DMS79 (cell line): ENCODE measurements around the gene SPATA20.
A peak's percentile ranks its signal among the peaks of the same experiment; 100 is the strongest.

ENCODE experiments used
- DNase-seq: peaks from one replicate; lab custom pipeline; 2025; lab: John Stamatoyannopoulos, UW

The SPATA20 gene

DNA sequence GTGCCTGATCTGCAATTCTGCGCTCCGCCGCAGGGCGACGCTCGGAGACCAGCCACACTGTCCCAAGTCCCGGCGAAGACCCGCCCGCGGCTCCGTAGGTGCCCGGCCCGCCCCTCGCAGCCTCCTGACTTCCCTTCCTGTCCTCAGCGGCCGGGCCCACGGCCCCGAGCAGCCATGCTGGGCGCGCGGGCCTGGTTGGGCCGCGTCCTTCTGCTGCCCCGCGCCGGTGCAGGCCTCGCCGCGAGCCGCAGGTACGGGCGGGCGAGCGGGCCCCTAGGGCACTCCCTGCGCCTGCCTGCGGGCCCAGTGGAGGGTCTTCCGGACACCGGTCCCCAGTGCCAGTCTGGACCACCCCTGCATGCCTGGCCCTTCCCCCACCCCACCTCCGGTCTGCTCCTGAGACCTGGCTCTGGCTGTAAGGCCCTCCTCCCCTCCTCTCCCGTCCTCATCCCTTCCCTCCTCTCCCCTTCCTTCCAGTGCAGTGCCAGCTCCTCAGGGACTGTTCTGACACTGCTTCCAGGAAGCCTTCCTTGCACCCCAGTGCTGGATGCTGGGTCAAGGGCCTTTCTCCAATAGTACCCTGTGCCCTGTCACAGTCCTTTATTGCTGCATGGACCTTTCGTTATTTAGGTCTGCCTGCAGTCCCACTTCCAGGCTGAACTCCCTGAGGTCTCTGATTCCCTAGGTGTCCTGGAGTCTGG lies at the start of gene SPATA20:
Gene SPATA20, plus strand, starts transcription at position 140 of the 701 bp plus-strand sequence. Its CDS starts 35 bp downstream, at position 175.
- DNase-seq, result peak; percentile 73

- DNase-seq, result no peak
Observed at GRCh38 chr17:50498021-50498874, 48.7 kb upstream of the SPATA20 start.

DNA sequence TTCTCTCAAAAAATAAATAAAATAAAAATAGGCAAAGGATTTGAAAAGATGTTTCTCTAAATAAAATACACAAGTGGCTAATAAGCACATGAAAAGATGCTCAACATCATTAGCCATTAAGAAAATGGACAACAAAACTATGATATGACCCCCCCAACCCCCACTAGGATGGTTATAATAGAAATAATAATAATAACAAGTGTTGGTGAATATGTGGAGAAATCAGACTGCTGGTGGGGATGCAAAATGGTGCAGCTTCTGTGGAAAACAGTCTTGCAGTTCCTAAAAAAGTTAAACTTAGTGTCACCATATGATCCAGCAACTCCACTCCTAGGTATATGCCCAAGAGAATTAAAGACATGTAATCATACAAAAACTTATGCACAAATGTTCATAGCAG lies 47.7 kb upstream of the SPATA20 start:
- DNase-seq, result no peak

- no peak for DNase-seq
Observed at GRCh38 chr17:50499721-50500120, 47.3 kb upstream of the SPATA20 start.

DNA sequence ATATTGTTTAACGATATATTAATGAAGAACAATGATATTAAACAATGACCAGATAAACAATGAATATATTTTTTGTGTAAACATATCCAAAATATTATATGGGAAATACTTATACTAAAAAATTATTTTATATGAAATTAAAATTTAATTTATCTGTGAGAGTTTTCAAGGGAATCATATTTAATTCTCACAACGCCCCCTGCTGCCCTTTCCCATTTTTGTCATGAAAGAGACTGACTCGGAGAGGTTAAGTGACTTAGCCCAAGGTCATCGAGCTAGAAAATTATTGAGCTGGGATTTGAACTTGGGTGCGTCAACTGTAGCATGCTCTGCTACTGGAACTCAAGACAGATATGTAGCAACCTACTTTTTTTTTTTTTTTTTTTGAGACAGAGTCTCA lies 45.9 kb upstream of the SPATA20 start:
- no peak for DNase-seq

GRCh38 chr17:50502301-50502990 lies 44.5 kb upstream of the SPATA20 start:
- no peak for DNase-seq

- no peak for DNase-seq
Observed at GRCh38 chr17:50505591-50506130, 41.3 kb upstream of the SPATA20 start.

DNA sequence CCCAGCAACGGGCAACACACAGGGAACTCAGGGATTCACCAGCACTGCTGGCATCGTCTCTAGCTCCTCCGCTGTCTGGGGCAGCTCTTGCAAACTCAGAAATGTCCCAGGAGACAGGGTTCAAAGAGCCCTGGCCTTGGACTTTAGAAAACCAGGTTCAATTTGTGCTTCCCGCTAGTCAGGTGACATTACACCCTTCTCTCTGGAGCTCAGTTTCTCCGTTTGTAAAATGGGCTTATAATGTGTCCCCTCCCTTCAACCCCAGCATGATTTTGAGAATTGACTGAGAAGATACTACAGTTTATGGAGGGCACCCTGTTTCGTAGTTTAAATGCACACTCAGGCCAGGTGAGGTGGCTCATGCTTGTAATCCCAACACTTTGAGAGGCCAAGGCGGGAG lies 40.7 kb upstream of the SPATA20 start:
- no peak for DNase-seq

DNA sequence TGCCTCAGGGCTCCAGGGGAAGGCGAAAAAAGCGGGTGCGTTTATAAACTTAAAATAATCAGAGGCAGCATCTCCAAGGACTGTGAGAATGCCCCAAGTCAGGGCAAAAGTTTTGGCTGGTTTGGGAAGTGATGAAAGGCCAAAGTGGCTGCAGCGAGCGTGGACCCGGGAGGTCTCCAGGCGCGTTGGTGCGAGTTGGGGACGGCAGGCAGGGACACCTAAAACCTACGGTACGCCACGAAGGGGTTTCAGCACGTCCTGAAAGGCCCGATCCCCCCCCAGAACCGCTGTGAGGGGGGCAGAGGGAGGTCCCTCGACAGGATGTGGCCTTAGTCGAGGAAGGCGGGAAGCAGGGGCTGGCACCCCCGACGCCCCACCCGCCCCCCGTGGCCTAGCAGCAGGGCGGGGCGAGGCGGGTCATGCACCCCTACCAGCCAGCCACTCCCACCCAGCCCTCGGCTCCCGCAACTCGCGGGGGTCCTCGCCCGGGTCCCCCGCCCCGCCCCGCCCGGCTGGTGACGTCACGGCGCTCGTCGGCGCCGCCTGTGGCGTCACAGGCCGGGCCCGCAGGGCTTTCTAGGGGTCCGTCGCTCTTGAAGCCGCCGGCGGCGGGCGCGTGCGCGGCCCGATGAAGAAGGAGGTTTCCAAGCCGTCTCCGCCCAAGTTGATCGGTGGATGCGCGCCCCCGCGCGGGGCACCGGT lies 39.0 kb upstream of the SPATA20 start, which contains the start of gene MYCBPAP:
Gene MYCBPAP, plus strand, starts transcription at position 569 of the 702 bp plus-strand sequence. CDS start 236 bp downstream, outside the sequence.
- peak; percentile 33 for DNase-seq

GRCh38 chr17:50508573-50509460 lies 38.2 kb upstream of the SPATA20 start:
- no peak for DNase-seq

- no peak for DNase-seq
Observed at GRCh38 chr17:50511058-50511457, 35.9 kb upstream of the SPATA20 start.

GRCh38 chr17:50513495-50513894 lies 33.5 kb upstream of the SPATA20 start:
- no peak for DNase-seq

DNA sequence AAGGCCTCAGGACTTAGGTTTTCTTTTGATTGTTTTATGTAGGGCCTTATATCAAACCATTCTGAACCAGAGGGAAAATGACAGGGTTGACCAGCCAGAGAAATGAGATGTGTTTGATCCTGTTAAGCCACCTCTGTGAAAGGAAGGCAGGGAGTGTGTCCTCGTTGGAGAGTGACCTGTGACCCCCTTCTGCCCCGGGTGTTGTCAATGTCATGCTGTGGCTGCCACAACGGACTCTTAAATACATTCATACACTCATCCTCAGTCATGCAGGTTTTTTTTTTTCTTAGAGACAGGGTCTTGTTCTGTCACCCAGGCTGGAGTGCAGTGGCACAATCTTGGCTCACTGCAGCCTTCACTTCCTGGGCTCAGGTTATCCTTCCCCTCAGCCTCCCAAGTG lies 32.6 kb upstream of the SPATA20 start:
- DNase-seq, result no peak

DNA sequence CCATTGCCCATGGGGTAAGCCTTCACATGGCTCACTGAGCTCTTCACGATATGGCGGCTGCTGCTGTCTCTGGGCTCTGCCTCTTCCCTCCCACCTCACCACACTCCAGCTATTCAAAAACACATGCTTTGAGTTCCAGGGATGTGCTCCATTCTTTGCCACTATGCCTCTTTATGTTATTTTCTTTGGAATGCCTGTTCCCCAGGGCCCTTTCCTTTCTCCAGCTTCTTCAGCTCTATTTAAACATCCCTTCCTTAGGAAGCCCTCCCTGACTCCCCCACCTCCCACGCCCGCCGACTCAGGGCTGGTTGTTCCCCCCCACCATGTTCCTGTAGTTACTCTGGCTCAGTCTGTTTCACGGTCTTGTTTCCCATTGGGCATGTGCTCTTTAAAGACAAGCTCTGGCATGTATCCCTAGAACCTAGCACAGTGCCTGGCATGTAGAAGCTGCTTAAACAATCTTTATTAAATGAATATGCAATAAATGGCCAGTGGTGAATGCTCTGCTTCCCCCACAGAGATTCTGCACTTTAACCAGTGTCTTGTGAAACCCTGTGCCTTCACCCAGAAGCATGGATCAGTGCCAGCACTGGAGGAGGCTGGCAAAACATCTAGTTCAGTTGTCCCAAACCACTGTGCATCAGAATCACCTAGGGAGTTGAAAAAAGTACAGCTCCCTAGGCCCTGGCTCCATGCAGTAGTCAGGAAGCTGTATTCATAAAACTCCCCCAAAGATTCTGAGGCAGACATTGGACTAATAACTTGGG lies 31.9 kb upstream of the SPATA20 start:
- DNase-seq, result no peak

DNA sequence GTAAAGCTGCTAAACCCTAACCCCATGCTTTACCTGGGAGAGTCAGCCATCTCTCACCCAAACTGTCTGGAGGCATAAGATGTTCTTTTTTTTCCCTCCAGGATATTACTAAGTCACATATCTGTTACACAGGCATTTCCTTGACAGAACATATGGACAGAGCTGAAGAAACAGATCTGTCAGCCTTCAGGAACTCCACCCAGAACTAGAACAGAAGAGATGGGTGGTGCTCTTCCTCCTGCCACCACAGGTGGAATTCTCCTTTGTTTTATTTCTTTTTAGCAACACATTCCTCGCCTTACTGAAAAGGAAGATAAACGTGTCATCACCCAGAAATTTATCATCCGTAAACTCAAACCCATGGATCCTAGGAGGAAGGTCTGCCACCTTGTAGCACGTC lies 30.0 kb upstream of the SPATA20 start:
- no peak for DNase-seq

- DNase-seq, result no peak
Observed at GRCh38 chr17:50517504-50518383, 29.2 kb upstream of the SPATA20 start.

- DNase-seq, result no peak
Observed at GRCh38 chr17:50518384-50519023, 28.5 kb upstream of the SPATA20 start.

DNA sequence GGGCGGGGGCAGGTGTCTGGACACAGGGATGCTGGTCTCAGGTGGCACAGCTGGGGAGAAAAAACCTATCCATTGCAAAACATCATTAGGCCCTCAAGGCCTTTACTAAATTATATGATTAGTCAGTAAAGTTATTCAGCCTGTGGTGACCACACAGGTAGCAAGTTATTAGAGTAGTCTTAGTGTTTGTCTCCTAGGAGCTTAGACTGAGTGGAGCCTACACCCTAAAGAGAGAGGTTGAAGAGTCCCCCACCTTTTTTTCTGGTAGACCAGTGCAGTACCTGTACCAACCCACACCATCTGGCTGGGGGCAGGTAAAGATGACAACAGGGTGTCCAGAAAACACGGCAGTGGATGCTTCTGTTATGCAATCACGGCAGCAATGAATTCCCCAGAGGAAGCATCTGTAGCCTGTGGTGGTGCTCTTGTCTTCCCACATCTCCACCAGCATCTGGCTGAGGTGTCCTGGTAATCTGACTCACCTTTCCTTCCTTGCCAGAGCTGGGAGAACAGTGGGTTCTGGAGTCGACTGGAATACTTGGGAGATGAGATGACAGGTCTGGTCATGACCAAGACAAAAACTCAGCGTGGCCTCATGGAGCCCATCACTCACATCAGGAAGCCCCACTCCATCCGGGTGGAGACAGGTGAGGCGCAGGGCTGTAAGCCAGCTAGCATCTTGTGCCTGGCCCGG lies 27.7 kb upstream of the SPATA20 start:
- no peak for DNase-seq
